Tibial nerve (tissue), 4 donors: ENCODE data around the gene SLC45A3. TPM values are rescaled to one million over a fixed set of nuclear protein-coding genes. Genes with fewer than 3 reads are reported as not detected.

Experiments
- DNase-seq, 2 donors: peaks; one replicate each; pipeline ENCODE4 v3.0.0-alpha.2; 2019; ENCODE audit warnings: low spot score in 2 of 2
- H3K27ac ChIP-seq, 4 donors: fragments of 200-600 bp; sonication (generic) in 3 of 4; one replicate each; pipeline ENCODE4 v1.5.1; 2017 to 2019; ENCODE audit warnings: mild to moderate bottlenecking in 1 of 4
- H3K27me3 ChIP-seq, 2 donors: fragments of 200-600 bp; sonication (generic) in 1 of 2; one replicate each; pipeline versions ENCODE4 v1.5.1 to v1.6.0; 2017 to 2019
- H3K36me3 ChIP-seq, 3 donors: fragments of 200-600 bp; sonication (generic); one replicate each; pipeline ENCODE4 v1.5.1; 2018 to 2019
- H3K4me1 ChIP-seq, 4 donors: fragments of 200-600 bp; sonication (generic) in 3 of 4; one replicate each; pipeline ENCODE4 v1.5.1; 2017 to 2019
- H3K4me3 ChIP-seq, 4 donors: fragments of 200-600 bp; sonication (generic) in 3 of 4; one replicate each; pipeline ENCODE4 v1.5.1; 2017 to 2019; ENCODE audit warnings: mild to moderate bottlenecking in 1 of 4, moderate library complexity in 1 of 4
- H3K9me3 ChIP-seq, 4 donors: fragments of 200-600 bp; sonication (generic) in 3 of 4; one replicate each; pipeline ENCODE4 v1.5.1; 2017 to 2019
- EP300 ChIP-seq, 2 donors: sonication (generic); formaldehyde crosslinking; IDR thresholded peaks; one replicate each; pipeline ENCODE4 v1.6.1; 2017; ENCODE audit warnings: antibody characterized with exemption in 2 of 2, mild to moderate bottlenecking in 1 of 2
- POLR2A ChIP-seq, 2 donors: fragments of 450-650 bp; IDR thresholded peaks; one replicate each; pipeline ENCODE4 v1.6.1; 2017; ENCODE audit warnings: antibody characterized with exemption in 2 of 2, mild to moderate bottlenecking in 2 of 2, moderate library complexity in 2 of 2
- WGBS, 2 donors: methylation state at CpG; one replicate each; pipeline ENCODE4 v1.1.5; 2018; 5-methylcytosine and 5-hydroxymethylcytosine counted together
- total RNA-seq, 4 donors: library from RNA; depleted of rRNA; stranded (reverse); fragments of >200 nt; gene quantifications; one replicate each; pipeline ENCODE4 v1.1.0, GENCODE V29; 2016
- TF ChIP-seq, protein P1 (sequence below), 5 experiments: fragments of 200-600 bp in 3 of 5; fragments of 450-650 bp in 2 of 5; sonication (generic) in 3 of 5; IDR thresholded peaks; one replicate each; pipeline ENCODE4 v1.5.1; 2016 to 2019; ENCODE audit warnings: antibody characterized with exemption in 5 of 5, mild to moderate bottlenecking in 3 of 5, moderate library complexity in 2 of 5

The SLC45A3 gene
- total RNA-seq, 4 donors from 2014 or later: 0.44 to 2.9 (median 1.3) TPM

DNA sequence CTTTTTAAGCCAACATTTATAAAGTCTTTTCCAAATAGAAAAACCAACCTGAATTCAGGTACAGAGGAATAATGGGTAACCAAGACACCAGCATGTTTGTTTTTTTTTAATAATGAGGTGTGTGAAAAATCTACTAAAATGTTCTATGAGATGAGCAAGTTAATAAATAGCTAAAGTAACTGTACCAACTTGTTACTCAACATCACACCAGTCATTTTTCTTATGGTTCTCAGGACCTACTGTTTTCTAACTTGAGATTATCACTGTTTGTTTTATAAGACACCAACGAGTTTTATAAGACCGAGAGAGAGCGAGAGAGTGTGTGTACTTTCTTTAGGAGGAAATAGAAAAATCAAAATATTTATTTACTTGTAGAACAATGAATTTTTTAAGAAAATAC lies 60.9 kb downstream of the SLC45A3 start:
- Histone ChIP-seq H3K36me3 (peaks cover 0 to 90% (median 3%) of the 10 kb centered on the region in 3 donors), H3K9me3 (no peaks in the 10 kb centered on the region), H3K27ac (no peak overlapping the region), H3K4me3 (no peak overlapping the region), H3K27me3 (no peaks in the 10 kb centered on the region), H3K4me1 (peaks cover 0 to 7% (median 0%) of the 10 kb centered on the region in 4 donors)
- DNase-seq: no peak
- no peak for TF ChIP-seq POLR2A (IDR thresholded peaks at IDR 0.05)
- no peak for TF ChIP-seq EP300 (IDR thresholded peaks at IDR 0.05)
- TF ChIP-seq, protein P1, sequence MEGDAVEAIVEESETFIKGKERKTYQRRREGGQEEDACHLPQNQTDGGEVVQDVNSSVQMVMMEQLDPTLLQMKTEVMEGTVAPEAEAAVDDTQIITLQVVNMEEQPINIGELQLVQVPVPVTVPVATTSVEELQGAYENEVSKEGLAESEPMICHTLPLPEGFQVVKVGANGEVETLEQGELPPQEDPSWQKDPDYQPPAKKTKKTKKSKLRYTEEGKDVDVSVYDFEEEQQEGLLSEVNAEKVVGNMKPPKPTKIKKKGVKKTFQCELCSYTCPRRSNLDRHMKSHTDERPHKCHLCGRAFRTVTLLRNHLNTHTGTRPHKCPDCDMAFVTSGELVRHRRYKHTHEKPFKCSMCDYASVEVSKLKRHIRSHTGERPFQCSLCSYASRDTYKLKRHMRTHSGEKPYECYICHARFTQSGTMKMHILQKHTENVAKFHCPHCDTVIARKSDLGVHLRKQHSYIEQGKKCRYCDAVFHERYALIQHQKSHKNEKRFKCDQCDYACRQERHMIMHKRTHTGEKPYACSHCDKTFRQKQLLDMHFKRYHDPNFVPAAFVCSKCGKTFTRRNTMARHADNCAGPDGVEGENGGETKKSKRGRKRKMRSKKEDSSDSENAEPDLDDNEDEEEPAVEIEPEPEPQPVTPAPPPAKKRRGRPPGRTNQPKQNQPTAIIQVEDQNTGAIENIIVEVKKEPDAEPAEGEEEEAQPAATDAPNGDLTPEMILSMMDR (IDR thresholded peaks at IDR 0.05): no peak
- WGBS, 2 donors: 85 to 87% methylated on average over 3 of the region's 3 CpGs

DNA sequence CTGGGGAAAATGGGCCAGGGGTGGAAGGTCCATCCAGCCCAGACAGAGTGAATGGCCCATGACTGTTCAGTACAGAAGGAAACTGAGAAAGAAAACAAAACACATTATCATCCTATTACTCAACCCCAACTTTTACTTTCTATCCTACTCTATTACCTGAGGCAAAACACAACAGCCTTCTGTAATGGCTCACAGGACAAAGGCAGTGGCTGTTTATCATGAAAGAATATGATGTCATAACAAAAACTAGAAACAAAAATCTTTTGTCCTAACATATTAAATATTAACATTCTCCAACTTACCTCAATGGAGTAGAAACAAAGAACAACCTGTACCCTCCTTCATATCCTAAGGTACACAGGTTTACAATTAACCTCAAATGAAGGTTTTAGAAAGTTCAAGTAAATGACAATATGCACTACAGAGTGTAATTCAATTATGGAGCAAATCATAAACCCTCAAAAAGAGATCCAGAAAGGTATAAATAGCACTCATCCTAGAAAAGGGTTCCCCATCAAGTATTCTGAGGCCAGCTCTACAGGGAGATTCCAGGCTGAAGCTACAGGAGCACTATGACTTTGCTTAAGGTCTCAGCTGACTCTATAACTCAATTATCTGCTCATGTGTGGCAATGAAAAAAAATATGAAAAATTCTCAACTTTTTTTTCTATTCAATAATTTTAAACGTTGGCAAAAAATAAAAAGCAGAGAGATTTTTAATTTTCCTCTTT lies 63.6 kb downstream of the SLC45A3 start:
- TF ChIP-seq POLR2A (IDR thresholded peaks at IDR 0.05) (no peak), EP300 (IDR thresholded peaks at IDR 0.05) (no peak)
- TF ChIP-seq, protein P1 (IDR thresholded peaks at IDR 0.05): no peak
- Histone ChIP-seq H3K9me3 (no peaks in the 10 kb centered on the region), H3K36me3 (peaks cover 0 to 84% (median 0%) of the 10 kb centered on the region in 3 donors), H3K4me1 (no peaks in the 10 kb centered on the region), H3K27me3 (no peaks in the 10 kb centered on the region), H3K4me3 (no peak overlapping the region), H3K27ac (no peak overlapping the region)
- WGBS, 2 donors: 76 to 88% methylated on average over 1 of the region's 1 CpG
- DNase-seq: no peak

DNA sequence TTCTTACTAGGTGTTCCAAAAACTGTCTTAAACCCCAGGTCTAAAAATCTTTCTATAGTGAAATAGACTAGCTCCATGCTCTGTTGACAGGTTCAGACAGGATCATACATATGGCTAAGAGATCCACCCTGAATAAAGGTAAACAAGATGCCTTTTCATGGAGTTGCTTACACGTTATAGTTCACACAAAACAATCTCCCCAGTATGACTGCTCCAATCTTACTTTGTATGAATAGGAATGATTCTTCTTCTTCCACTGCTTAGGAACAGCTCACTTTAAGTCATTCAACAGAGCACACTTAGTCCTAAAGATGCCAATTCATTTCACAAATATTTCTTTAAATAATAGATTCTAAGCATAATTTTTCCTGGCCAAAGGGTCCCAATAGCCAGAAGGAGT lies 64.5 kb downstream of the SLC45A3 start:
- no peak overlapping the region for H3K27ac ChIP-seq
- no peaks in the 10 kb centered on the region for H3K27me3 ChIP-seq
- no peak overlapping the region for H3K4me3 ChIP-seq
- H3K4me1 ChIP-seq: peaks cover 0 to 3% (median 0%) of the 10 kb centered on the region in 4 donors
- peaks cover 0 to 75% (median 0%) of the 10 kb centered on the region in 3 donors for H3K36me3 ChIP-seq
- TF ChIP-seq, protein P1 (IDR thresholded peaks at IDR 0.05): no peak
- no peak for TF ChIP-seq EP300 (IDR thresholded peaks at IDR 0.05)
- TF ChIP-seq POLR2A (IDR thresholded peaks at IDR 0.05): no peak
- WGBS, 2 donors: 35 to 36% methylated on average over 1 of the region's 1 CpG
- no peak for DNase-seq
- H3K9me3 ChIP-seq: no peaks in the 10 kb centered on the region

DNA sequence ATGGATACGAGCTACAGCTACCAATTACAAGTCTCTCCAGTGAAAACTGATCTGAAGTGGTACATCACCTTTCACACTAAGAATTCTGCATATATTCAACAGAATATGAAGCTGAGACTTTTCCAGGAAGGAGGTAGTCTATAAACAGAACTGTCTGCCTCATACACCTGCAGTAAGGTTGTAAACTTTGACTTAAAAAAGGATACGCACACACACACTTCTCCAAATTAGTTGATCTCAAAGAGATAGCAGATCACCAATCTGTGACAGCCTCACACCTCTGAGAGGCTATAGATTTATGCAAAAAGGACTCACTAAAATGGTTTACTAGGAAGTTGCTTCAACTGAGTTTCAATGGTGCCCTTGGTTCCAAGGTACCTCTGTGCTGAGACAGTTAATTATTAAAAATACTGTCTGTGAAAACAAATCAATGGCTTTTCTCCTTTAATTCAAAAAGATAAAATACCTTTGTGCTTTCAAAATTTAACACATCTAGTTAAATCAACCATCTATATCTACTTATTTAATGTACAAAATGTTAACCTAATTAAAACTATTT lies 66.4 kb downstream of the SLC45A3 start:
- H3K27me3 ChIP-seq: no peaks in the 10 kb centered on the region
- no peaks in the 10 kb centered on the region for H3K9me3 ChIP-seq
- peaks cover 0 to 58% (median 0%) of the 10 kb centered on the region in 3 donors for H3K36me3 ChIP-seq
- TF ChIP-seq, protein P1 (IDR thresholded peaks at IDR 0.05): no peak
- TF ChIP-seq POLR2A (IDR thresholded peaks at IDR 0.05) (no peak), EP300 (IDR thresholded peaks at IDR 0.05) (no peak)
- no peak overlapping the region for H3K4me3 ChIP-seq
- WGBS, 2 donors: 81 to 83% methylated on average over 2 of the region's 2 CpGs
- H3K4me1 ChIP-seq: peaks cover 0 to 20% (median 6%) of the 10 kb centered on the region in 4 donors
- no peak for DNase-seq
- H3K27ac ChIP-seq: no peak overlapping the region

DNA sequence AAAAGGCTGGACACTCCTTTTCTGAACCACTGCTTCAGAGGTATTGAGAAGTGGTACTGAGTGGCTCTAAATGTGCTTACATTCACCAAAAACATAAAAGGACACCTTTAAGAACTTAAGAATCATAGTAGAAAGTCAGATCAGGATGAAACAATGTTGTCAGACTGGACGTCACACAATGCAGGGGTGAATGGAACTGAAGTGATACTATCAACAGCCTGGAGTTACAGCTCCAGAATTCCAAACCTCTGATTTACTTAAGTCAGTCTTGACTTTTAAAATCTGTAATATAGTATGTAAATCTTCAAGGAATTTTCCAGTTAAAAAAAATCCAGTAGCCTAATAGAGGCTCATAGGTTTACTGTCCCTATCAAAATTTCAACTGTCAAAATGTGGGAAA lies 67.8 kb downstream of the SLC45A3 start:
- Histone ChIP-seq H3K4me3 (no peak overlapping the region), H3K9me3 (no peaks in the 10 kb centered on the region), H3K27ac (no peak overlapping the region), H3K36me3 (peaks cover 0 to 44% (median 0%) of the 10 kb centered on the region in 3 donors), H3K27me3 (no peaks in the 10 kb centered on the region), H3K4me1 (peaks cover 0 to 20% (median 6%) of the 10 kb centered on the region in 4 donors)
- TF ChIP-seq EP300 (IDR thresholded peaks at IDR 0.05): no peak
- TF ChIP-seq POLR2A (IDR thresholded peaks at IDR 0.05): no peak
- TF ChIP-seq, protein P1 (IDR thresholded peaks at IDR 0.05): no peak
- no peak for DNase-seq
- WGBS, 2 donors: 76 to 86% methylated on average over 1 of the region's 1 CpG
